Keratinocyte (primary cell): ENCODE measurements around the gene MYOM1. TPM values are rescaled to one million over a fixed set of nuclear protein-coding genes. Genes with fewer than 3 reads are reported as not detected.

Experiments
- DNase-seq: peaks from one replicate; pipeline ENCODE4 v3.0.0-alpha.2; 2011; ENCODE audit warnings: low read depth, missing footprints, low spot score
- FAIRE-seq: peaks from 2 replicates; lab custom pipeline; 2011; peaks lifted over from hg19 to GRCh38; lab: Jason Lieb, UNC
- H2AFZ ChIP-seq: 2 replicates; pipeline ENCODE4 v1.6.0; 2012; ENCODE audit warnings: low read length, control low read depth, inconsistent platforms; ENCODE audit not compliant: control insufficient read depth
- H3K27ac ChIP-seq: 2 replicates; pipeline ENCODE4 v1.5.1; 2011; ENCODE audit warnings: low read length; ENCODE audit not compliant: control insufficient read depth, insufficient read depth
- H3K27me3 ChIP-seq: 3 replicates; pipeline ENCODE4 v1.6.0; 2011; ENCODE audit warnings: low read length; ENCODE audit not compliant: control insufficient read depth, insufficient read depth; ENCODE audit errors: extremely low read depth
- H3K36me3 ChIP-seq, 2 experiments: 2 replicates in 1 of 2; 3 replicates in 1 of 2; pipeline ENCODE4 v1.5.1; 2011; ENCODE audit warnings: low read length in 2 of 2, mild to moderate bottlenecking in 1 of 2; ENCODE audit not compliant: control insufficient read depth in 2 of 2, insufficient read depth in 2 of 2; ENCODE audit errors: extremely low read depth in 1 of 2
- H3K4me1 ChIP-seq: 3 replicates; pipeline ENCODE4 v1.5.1; 2011; ENCODE audit warnings: low read length; ENCODE audit not compliant: control insufficient read depth, insufficient read depth; ENCODE audit errors: extremely low read depth
- H3K4me2 ChIP-seq: 3 replicates; pipeline ENCODE4 v1.6.0; 2011; ENCODE audit warnings: low read depth, low read length; ENCODE audit not compliant: control insufficient read depth, insufficient read depth; ENCODE audit errors: extremely low read depth
- H3K4me3 ChIP-seq, 3 experiments: fragments of 200-600 bp in 1 of 3; sonication (generic) in 1 of 3; 2 replicates in 2 of 3; 3 replicates in 1 of 3; pipeline ENCODE4 v1.5.1; 2011 to 2016; ENCODE audit warnings: low read length in 3 of 3, mild to moderate bottlenecking in 3 of 3, control low read depth in 2 of 3, inconsistent platforms in 1 of 3, low read depth in 1 of 3, mixed read lengths in 1 of 3, mixed run types in 1 of 3, moderate library complexity in 1 of 3; ENCODE audit not compliant: control insufficient read depth in 2 of 3, insufficient read depth in 2 of 3; ENCODE audit errors: extremely low read depth in 1 of 3
- H3K79me2 ChIP-seq: 2 replicates; pipeline ENCODE4 v1.6.0; 2012; ENCODE audit warnings: low read length; ENCODE audit not compliant: control insufficient read depth, insufficient read depth
- H3K9ac ChIP-seq: 3 replicates; pipeline ENCODE4 v1.6.0; 2011; ENCODE audit warnings: low read length; ENCODE audit not compliant: control insufficient read depth, insufficient read depth; ENCODE audit errors: extremely low read depth
- H3K9me1 ChIP-seq: 3 replicates; pipeline ENCODE4 v1.6.0; 2011; ENCODE audit warnings: low read length; ENCODE audit not compliant: control insufficient read depth, insufficient read depth; ENCODE audit errors: extremely low read depth
- H3K9me3 ChIP-seq: 2 replicates; pipeline ENCODE4 v1.5.1; 2012; ENCODE audit warnings: low read depth, low read length; ENCODE audit not compliant: control insufficient read depth
- H4K20me1 ChIP-seq: 3 replicates; pipeline ENCODE4 v1.6.0; 2011; ENCODE audit warnings: low read length; ENCODE audit not compliant: control insufficient read depth, insufficient read depth; ENCODE audit errors: extremely low read depth
- EZH2 ChIP-seq: IDR thresholded peaks from one replicate; pipeline ENCODE4 v1.6.1; 2012; ENCODE audit warnings: inconsistent platforms, mild to moderate bottlenecking, low read length, moderate library complexity
- dilution Hi-C: fragments of 300-500 bp; cut with MboI; formaldehyde crosslinking; loops from one replicate; pipeline ENCODE4 v1.7.0; 2020; ENCODE audit warnings: low sequenced_read_pairs; ENCODE audit not compliant: extremely low pct_ligation_motif_present
- polyA plus RNA-seq, 5 experiments: library from polyadenylated mRNA; depleted of rRNA in 3 of 5; stranded (reverse) in 3 of 5; stranded (forward) in 1 of 5; unstranded in 1 of 5; fragments of >200 nt; gene quantifications; 1 replicate in 1 of 5; 2 replicates in 3 of 5; 3 replicates in 1 of 5; pipeline versions ENCODE4 v1.2.1 to v1.2.3, GENCODE V29; 2011 to 2012; ENCODE audit warnings: missing spikeins in 2 of 5, low read depth in 1 of 5, low replicate concordance in 1 of 5
- TF ChIP-seq, protein P1 (sequence below), 3 experiments: IDR thresholded peaks in 1 of 3; conservative IDR thresholded peaks in 1 of 3; optimal IDR thresholded peaks in 1 of 3; 2 replicates in 2 of 3; 3 replicates in 1 of 3; pipeline versions ENCODE3 to v1.5.1; 2011; ENCODE audit warnings: low read length in 3 of 3, mild to moderate bottlenecking in 3 of 3, moderate library complexity in 2 of 3, control low read depth in 1 of 3, inconsistent platforms in 1 of 3; ENCODE audit not compliant: insufficient read depth in 2 of 3; ENCODE audit errors: extremely low read depth in 1 of 3

MYOM1 gene
- polyA plus RNA-seq, 1 donor (not counting 4 experiments of a cell fraction or from before 2014, with no cell fraction given) = 0.03 TPM

DNA sequence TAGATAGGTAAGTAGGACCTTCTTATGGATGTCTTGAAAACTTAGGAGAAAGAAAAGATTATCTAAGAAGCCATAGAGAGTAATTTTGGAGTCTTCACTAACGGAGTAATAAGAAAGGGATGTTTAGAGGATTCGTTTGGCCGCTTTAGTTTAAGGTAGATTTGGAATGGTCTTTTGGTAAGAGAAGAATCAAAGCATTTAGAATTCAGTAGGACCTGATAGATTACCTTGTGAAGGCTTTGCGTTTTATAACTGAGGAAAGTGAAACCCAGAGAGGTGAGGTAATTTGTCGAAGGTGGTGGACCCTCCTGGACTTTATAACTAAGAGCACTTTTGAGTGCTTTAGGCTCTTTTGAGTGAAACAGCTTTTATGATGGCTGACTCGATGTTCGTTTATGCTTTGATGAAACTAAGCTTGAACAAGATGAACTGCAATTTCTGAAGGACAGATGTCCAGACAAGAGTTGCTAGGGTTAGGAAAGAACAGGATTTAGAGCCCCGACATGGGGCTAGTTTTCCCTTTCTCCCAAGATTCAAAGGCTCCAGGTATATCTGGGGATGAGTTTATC lies 43.4 kb upstream of the MYOM1 start:
- Histone ChIP-seq H3K36me3 (peaks cover 1 to 12% of the 10 kb centered on the region in 2 experiments), H3K9ac (peak overlapping the region; percentile 98), H3K9me1 (peaks cover 12% of the 10 kb centered on the region), H3K4me2 (peak overlapping the region; percentile 96), H2AFZ (no peak overlapping the region), H3K4me3 (peak overlapping the region; percentile 78 to 98 (median 88)), H4K20me1 (peaks cover 49% of the 10 kb centered on the region), H3K27ac (peak overlapping the region; percentile 96), H3K79me2 (peaks cover 65% of the 10 kb centered on the region), H3K9me3 (no peaks in the 10 kb centered on the region), H3K4me1 (peaks cover 49% of the 10 kb centered on the region), H3K27me3 (no peaks in the 10 kb centered on the region)
- dilution Hi-C loops = no loop called here
- FAIRE-seq (no peak), DNase-seq (no peak)
- TF ChIP-seq EZH2 = no peak
- TF ChIP-seq, protein P1, sequence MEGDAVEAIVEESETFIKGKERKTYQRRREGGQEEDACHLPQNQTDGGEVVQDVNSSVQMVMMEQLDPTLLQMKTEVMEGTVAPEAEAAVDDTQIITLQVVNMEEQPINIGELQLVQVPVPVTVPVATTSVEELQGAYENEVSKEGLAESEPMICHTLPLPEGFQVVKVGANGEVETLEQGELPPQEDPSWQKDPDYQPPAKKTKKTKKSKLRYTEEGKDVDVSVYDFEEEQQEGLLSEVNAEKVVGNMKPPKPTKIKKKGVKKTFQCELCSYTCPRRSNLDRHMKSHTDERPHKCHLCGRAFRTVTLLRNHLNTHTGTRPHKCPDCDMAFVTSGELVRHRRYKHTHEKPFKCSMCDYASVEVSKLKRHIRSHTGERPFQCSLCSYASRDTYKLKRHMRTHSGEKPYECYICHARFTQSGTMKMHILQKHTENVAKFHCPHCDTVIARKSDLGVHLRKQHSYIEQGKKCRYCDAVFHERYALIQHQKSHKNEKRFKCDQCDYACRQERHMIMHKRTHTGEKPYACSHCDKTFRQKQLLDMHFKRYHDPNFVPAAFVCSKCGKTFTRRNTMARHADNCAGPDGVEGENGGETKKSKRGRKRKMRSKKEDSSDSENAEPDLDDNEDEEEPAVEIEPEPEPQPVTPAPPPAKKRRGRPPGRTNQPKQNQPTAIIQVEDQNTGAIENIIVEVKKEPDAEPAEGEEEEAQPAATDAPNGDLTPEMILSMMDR (optimal IDR thresholded peaks at IDR 0.05 in 1 of 3, IDR thresholded peaks at IDR 0.05 in 1 of 3, conservative IDR thresholded peaks at IDR 0.05 in 1 of 3; ENCODE audit: extremely low read depth in 1 of 3, insufficient read depth in 2 of 3, low read length in 3 of 3) = no peak

DNA sequence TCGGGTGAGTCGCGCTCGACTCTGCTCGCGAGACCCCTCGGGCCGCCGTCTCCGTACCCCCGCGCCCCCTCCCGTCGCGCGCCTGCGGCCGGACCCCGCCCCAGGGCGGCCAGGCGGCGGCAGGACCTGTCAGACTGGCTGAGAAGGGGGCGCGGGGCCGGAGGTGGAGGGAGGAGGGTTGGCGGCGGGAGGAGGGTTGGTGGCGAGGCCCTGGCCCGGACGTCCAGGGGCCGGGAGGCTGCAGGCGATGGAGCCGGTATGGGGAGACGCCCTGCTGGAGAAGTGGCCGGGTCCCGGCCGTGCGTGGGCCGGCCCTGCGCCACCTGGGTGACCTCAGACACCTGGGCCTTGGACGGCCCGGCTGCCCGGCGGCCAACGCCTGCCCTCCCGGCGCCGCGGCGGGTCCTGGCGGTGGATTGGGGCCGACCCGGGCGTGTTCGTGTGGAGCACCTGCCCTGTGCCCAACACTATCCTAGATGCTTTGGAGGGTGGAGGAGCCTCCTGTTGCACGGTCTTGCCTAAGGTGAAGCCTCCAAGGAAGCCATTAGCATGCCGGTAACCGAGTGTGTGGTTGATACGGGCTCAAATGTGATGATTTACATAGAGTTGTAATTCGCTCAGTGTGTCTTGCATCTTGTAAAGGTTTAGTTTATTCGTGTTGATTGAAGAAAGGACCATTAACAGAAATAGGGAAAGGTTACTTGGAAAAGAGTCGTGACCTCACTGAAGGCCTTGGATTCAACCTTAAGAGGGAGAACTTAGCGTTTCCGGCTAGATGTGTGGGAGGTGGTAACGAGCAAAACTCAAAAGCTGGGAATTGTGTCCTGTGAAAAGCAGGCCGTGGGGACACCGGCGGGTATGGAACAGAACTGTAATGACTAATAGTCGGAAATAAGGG lies 42.7 kb upstream of the MYOM1 start:
- Histone ChIP-seq H2AFZ (no peak overlapping the region), H3K36me3 (peaks cover 4 to 20% of the 10 kb centered on the region in 2 experiments), H3K4me2 (peak overlapping the region; percentile 96), H3K4me3 (peak overlapping the region; percentile 78 to 98 (median 88)), H3K9me1 (peaks cover 12% of the 10 kb centered on the region), H3K4me1 (peaks cover 42% of the 10 kb centered on the region), H3K27ac (peak overlapping the region; percentile 96), H3K9me3 (no peaks in the 10 kb centered on the region), H4K20me1 (peaks cover 41% of the 10 kb centered on the region), H3K9ac (peak overlapping the region; percentile 98), H3K79me2 (peaks cover 58% of the 10 kb centered on the region), H3K27me3 (no peaks in the 10 kb centered on the region)
- FAIRE-seq (no peak), DNase-seq (no peak)
- dilution Hi-C loops = no loop called here
- TF ChIP-seq, protein P1 (optimal IDR thresholded peaks at IDR 0.05 in 1 of 3, IDR thresholded peaks at IDR 0.05 in 1 of 3, conservative IDR thresholded peaks at IDR 0.05 in 1 of 3; ENCODE audit: extremely low read depth in 1 of 3, insufficient read depth in 2 of 3, low read length in 3 of 3) = no peak
- TF ChIP-seq EZH2 = no peak
